ENCODE data around the gene SRC. TPM values are rescaled to one million over a fixed set of nuclear protein-coding genes. Genes with fewer than 3 reads are reported as not detected.
A peak's percentile ranks its signal among the peaks of the same experiment; 100 is the strongest.

SRC gene
- total RNA-seq, 4 donors from 2014 or later = 1.0 to 2.3 (median 1.8) TPM

DNA sequence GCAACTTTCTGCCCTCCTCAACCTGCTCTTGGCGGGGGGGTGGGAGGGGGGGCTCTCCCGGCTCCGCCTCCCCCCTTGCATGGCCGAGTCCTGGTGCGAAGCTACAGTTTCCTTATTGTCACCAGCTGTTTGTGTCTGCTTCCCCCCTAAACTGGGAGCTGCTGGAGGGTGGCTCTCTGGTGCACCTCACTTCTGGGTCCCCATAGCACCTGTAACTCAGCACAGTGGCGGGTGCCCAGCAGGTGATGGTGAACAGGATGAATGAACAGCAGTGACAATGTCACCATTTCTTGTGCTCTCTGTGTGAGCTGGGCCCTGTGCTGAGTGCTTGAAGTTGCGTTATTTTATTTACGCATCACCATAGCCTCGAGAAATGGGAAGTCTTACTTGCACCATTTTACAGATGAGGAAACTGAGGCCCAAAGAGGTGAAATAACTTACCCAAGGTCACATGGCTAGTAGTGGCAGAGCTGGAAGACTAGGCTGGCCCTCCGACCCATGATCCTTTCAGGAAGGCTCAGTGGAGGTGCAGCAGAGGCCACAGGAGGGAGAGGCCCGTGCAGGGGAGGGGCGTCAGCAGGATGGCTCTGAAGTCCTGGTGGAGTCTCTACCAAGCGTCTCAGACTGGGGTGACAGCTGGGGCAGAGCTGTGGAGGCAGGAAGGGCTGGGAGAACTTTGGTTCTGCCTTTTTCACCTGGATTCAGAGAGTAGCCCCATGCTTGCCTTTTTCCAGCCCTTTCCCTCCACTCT is 41.8 kb downstream of the SRC start:
- Histone ChIP-seq H3K9me3 (no peaks in the 10 kb centered on the region), H3K36me3 (no peaks in the 10 kb centered on the region), H3K4me3 (no peak overlapping the region), H3K27me3 (no peaks in the 10 kb centered on the region), H3K27ac (no peak overlapping the region), H3K4me1 (peaks cover 0 to 5% of the 10 kb centered on the region in 2 donors)
- intact Hi-C loops (cut with DNase I; ENCODE audit: low total_unique reads) = no loop called here
- DNase-seq = peak in 1 of 2 donors; percentile 6
- TF ChIP-seq CTCF (IDR thresholded peaks at IDR 0.05 in 4 of 5, conservative IDR thresholded peaks at IDR 0.05 in 1 of 5) (no peak), POLR2A (IDR thresholded peaks at IDR 0.05) (no peak)
- in situ Hi-C loops (cut with MboI; ENCODE audit: low sequenced_read_pairs in 4 of 4) = loop anchor here (5.0 to 25.0 kb wide), 6 partner anchors 113 to 193 kb away; partner anchors contain the start of gene BLCAP (in 1 of the 4)
- ATAC-seq = no peak

- Histone ChIP-seq H3K27me3 (no peaks in the 10 kb centered on the region), H3K4me3 (no peak overlapping the region), H3K27ac (no peak overlapping the region), H3K4me1 (peaks cover 0 to 5% of the 10 kb centered on the region in 2 donors), H3K9me3 (no peaks in the 10 kb centered on the region), H3K36me3 (no peaks in the 10 kb centered on the region)
- TF ChIP-seq CTCF (IDR thresholded peaks at IDR 0.05 in 4 of 5, conservative IDR thresholded peaks at IDR 0.05 in 1 of 5) (no peak), POLR2A (IDR thresholded peaks at IDR 0.05) (no peak)
- in situ Hi-C loops (cut with MboI; ENCODE audit: low sequenced_read_pairs in 4 of 4) = loop anchor here (5.0 to 25.0 kb wide), 6 partner anchors 114 to 194 kb away; partner anchors contain the start of gene BLCAP (in 1 of the 4)
- DNase-seq (no peak), ATAC-seq (no peak)
- intact Hi-C loops (cut with DNase I; ENCODE audit: low total_unique reads) = no loop called here
Measured at GRCh38 chr20:37388831-37389230, 42.9 kb downstream of the SRC start.

GRCh38 chr20:37389241-37389747 is 43.4 kb downstream of the SRC start:
- in situ Hi-C loops (cut with MboI; ENCODE audit: low sequenced_read_pairs in 4 of 4) (loop anchor here (5.0 to 25.0 kb wide), 6 partner anchors 114 to 194 kb away; partner anchors contain the start of gene BLCAP (in 1 of the 4)), intact Hi-C loops (cut with DNase I; ENCODE audit: low total_unique reads) (no loop called here)
- no peaks in the 10 kb centered on the region for H3K27me3 ChIP-seq
- no peak overlapping the region for H3K27ac ChIP-seq
- H3K4me3 ChIP-seq = no peak overlapping the region
- DNase-seq (peak in 1 of 2 donors; percentile 1), ATAC-seq (no peak)
- TF ChIP-seq CTCF (IDR thresholded peaks at IDR 0.05 in 4 of 5, conservative IDR thresholded peaks at IDR 0.05 in 1 of 5) (no peak), POLR2A (IDR thresholded peaks at IDR 0.05) (no peak)
- peaks cover 0 to 5% of the 10 kb centered on the region in 2 donors for H3K4me1 ChIP-seq
- H3K36me3 ChIP-seq = no peaks in the 10 kb centered on the region
- no peaks in the 10 kb centered on the region for H3K9me3 ChIP-seq

GRCh38 chr20:37389844-37390275 is 43.9 kb downstream of the SRC start:
- no peak for ATAC-seq
- peaks cover 0 to 3% of the 10 kb centered on the region in 2 donors for H3K4me1 ChIP-seq
- H3K9me3 ChIP-seq = no peaks in the 10 kb centered on the region
- no peaks in the 10 kb centered on the region for H3K36me3 ChIP-seq
- TF ChIP-seq POLR2A (IDR thresholded peaks at IDR 0.05) (no peak), CTCF (IDR thresholded peaks at IDR 0.05 in 4 of 5, conservative IDR thresholded peaks at IDR 0.05 in 1 of 5) (no peak)
- no peak for DNase-seq
- H3K4me3 ChIP-seq = no peak overlapping the region
- no peak overlapping the region for H3K27ac ChIP-seq
- intact Hi-C loops (cut with DNase I; ENCODE audit: low total_unique reads) (no loop called here), in situ Hi-C loops (cut with MboI; ENCODE audit: low sequenced_read_pairs in 4 of 4) (loop anchor here (5.0 to 25.0 kb wide), 7 partner anchors 115 to 195 kb away; partner anchors contain the start of gene BLCAP (in 1 of the 4))
- H3K27me3 ChIP-seq = peaks cover 0 to 2% (median 0%) of the 10 kb centered on the region in 3 donors

Data from gastrocnemius medialis (tissue), 4 donors.